GM12865 (cell line): Measurements from ENCODE around the gene TBCD.

Experiments used
- DNase-seq: peaks from one replicate; pipeline ENCODE4 v3.0.0; 2010; ENCODE audit warnings: low read depth
- H3K4me3 ChIP-seq: 2 replicates; pipeline ENCODE4 v1.5.1; 2011; ENCODE audit warnings: mild to moderate bottlenecking, low read depth, low read length, control low read depth
- CTCF ChIP-seq: IDR thresholded peaks from 2 replicates; pipeline ENCODE4 v1.5.1; 2011; ENCODE audit warnings: low read length, control low read depth, low read depth, inconsistent platforms; ENCODE audit not compliant: insufficient read depth; ENCODE audit errors: missing control alignments

The TBCD gene

GRCh38 chr17:82901856-82902255 is 150.0 kb downstream of the TBCD start:
- TF ChIP-seq CTCF = no peak
- H3K4me3 ChIP-seq = no peak overlapping the region
- DNase-seq = no peak

DNA sequence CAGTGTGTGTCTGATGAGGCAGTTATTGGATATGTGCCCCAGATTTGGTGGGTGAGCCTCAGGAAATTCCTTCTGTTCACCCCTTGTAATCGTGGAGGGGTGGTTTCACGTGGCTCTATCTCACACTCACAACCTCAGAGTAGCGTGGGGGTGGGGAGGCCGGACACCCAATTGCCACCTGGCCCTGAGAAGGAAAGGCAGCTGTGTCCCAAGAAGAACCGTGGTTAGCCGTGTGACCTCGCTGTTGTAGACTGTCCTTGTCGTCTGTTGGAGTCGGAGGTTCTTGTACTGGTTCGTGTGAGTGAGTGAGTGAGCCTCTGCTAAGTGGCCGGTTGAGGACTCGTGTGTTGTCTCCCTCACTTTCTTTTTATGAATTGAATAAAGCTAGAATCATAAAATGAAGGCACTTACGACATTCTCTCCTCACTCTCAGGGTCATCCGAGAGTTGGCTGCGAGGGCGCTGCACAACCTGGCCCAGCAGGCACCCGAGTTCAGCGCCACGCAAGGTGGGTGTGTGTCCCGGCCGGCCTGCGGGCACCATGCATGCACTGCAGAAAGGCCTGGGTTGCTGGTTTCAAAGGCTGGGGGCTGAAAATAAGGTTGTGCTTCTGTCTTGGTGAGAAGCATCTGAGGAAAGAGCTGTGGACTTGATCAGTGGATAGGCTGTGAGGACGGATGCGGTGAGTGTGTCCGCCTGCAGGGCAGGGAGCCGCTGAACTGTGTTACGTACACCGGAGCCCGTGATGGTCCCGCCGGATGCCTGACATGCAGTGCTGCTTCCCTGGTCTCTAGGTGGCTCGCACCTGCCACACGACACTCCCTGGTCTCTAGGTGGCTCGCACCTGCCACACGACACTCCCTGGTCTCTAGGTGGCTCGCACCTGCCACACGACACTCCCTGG is 151.4 kb downstream of the TBCD start:
- no peak overlapping the region for H3K4me3 ChIP-seq
- TF ChIP-seq CTCF = no peak
- no peak for DNase-seq

DNA sequence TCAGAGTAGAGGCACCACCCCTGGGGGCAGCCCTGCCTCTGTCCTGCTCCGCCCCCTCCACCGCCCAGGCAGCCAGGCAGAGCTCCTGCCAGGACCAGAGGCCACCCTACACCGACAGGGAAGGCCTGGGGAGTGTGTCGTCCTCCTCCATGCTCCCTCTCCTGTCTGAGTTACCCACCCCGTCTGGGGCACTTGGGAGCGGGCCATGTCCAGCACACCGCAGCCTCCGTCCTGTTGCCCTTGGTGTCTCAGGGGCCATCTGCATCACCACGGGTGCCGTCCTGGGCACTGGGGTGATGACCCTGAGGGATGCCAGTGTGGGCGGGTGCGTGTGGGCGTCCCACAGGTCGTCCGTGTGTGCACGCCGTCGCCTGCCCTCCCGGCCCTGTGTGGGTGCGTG is 153.3 kb downstream of the TBCD start:
- no peak for DNase-seq
- TF ChIP-seq CTCF = no peak
- no peak overlapping the region for H3K4me3 ChIP-seq

DNA sequence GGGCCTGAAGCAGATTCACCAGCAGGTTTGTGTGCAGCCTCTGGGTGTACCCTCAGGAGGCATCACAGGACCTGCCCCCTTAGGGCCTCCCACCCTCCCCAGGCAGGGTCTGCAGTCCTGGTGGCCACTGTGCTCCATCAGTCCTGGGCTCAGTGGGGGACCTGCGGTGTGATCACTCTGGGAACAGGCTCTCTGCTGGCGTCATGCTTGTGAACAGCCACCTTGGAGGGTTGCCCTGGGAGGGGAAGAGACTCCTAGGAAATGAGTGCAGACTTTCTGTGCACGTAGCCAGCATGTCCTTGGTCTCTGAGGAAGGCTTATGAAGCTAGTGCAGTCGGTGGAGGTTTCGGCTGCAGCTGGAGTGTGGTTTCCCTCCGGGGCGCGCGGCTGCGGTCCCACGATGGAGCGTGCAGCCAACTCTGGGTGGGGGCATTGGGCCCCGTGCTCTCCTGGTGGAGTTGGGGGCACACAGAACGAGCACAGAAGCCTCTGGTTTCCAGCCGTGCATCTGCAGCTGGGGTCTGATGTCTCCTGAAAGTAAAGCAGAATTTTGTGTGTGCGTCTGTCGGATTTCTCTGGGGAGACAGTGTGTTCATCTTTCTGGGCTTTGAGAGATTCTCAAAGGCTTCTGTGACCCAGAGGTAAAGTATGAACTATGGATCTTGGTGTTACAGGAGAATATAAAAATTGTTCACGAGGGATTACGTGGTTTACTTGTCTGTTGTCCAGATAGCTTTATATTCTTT is 156.1 kb downstream of the TBCD start:
- no peak for TF ChIP-seq CTCF
- DNase-seq = no peak
- H3K4me3 ChIP-seq = no peak overlapping the region

- TF ChIP-seq CTCF = no peak
- no peak overlapping the region for H3K4me3 ChIP-seq
- no peak for DNase-seq
Measured at GRCh38 chr17:82908543-82909160, 156.8 kb downstream of the TBCD start.

DNA sequence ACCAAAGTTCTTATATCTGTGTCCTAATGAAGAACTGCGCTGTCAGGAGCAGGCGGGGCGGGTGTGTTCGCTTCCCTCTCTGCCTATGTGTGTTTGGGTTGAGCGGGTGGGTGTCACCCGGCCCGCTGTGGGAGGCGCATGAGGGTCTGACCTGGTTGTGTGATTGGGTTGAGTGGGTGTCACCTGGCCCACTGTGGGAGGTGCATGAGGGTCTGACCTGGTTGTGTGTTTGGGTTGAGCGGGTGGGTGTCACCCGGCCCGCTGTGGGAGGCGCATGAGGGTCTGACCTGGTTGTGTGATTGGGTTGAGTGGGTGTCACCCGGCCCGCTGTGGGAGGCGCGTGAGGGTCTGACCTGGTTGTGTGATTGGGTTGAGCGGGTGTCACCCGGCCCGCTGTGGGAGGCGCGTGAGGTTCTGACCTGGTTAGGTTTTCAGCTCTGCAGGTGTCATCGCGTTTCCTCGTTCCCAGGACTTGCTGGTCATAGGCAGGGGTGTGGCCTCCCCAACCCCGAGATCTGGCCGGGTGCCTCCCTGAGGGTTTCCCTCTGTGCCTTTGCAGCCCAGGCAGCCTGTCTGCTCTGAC is 157.5 kb downstream of the TBCD start:
- no peak for DNase-seq
- H3K4me3 ChIP-seq = no peak overlapping the region
- TF ChIP-seq CTCF = no peak
